GM18858 (cell line): ENCODE measurements around the gene RBFOX2.
"Not testable (repeated sequence)": the region's sequence is repeated elsewhere in the genome, so short reads cannot be mapped to it uniquely, and the experiment has no call there.

Experiments used
- ATAC-seq: cut with Tn5 transposase; IDR thresholded peaks from one replicate; pipeline ENCODE4 v1.9.1; 2021; ENCODE audit not compliant: unreplicated experiment

Gene RBFOX2

GRCh38 chr22:36010090-36010489 lies 18.5 kb downstream of the RBFOX2 start:
- no peak for ATAC-seq

- no peak for ATAC-seq
Measured at GRCh38 chr22:36009085-36009484, 19.5 kb downstream of the RBFOX2 start.

GRCh38 chr22:36008565-36008964 lies 20.1 kb downstream of the RBFOX2 start:
- ATAC-seq, result no peak

DNA sequence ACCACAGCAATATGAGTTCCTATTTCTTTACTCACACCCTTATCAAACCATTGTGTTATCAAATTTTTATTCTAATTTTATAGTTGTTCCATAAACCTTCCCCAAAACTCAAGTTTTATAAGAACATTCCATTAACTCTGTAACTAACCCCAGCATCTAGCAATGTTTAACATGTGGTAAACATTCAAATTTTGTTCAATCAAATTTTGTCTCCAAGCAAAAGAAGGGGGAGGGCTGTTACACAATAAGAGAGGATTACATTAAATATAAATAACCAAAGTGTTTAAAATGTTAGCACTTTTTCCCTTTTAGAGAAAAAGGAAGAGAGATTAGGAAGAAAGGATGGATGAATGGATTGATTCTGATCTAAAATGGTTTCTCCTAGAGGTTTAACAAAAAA lies 20.5 kb downstream of the RBFOX2 start:
- ATAC-seq, result no peak

DNA sequence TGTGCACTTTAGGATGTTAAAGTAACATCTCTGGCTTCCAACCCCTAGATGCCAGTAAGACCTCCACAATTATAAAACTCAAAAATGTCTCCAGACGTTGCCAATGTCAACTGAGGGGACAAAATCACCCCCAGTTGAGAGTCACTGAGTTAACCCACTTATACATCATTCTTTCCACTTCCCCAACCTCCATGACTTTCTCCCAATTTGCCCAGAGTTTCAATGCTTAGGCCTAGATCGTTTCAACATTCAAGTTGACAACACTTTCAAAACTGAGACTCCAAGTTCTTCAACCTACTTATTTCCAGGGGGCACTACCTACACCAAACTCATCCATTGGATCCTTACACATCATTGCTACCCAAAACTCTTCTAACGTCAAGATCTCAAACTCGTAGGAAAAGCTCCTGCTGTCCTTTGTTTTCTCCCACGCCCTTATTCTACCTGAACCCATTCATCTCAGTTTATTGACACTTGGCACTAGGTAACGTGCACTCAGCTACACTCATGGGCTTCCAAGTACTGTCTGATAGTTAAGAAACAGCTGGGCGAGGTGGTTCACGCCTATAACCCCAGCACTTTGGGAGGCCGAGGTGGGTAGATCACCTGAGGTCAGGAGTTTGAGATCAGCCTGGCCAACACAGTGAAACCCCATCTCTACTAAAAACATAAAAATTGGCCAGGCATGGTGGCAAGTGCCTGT lies 24.5 kb downstream of the RBFOX2 start:
- ATAC-seq, result no peak

GRCh38 chr22:36002718-36003260 lies 25.8 kb downstream of the RBFOX2 start:
- ATAC-seq, result no peak

DNA sequence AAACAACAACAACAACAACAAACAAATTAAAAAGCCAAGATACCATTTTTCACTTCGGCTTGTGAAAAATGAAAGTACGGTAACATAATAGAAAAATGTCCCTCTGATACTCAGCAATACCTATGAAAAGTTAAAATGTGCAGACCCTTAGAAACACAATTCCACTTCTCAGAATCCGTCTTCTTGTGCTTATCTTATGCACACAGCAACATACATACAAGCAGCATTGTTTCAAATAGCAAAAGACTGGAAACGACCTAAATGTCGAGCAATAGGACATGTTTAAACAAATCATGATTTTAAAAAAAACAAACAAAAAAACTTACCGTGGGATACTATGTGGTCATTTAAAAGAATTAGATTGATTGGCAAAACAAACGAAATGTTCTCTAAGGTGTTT lies 26.5 kb downstream of the RBFOX2 start:
- ATAC-seq, result no peak

DNA sequence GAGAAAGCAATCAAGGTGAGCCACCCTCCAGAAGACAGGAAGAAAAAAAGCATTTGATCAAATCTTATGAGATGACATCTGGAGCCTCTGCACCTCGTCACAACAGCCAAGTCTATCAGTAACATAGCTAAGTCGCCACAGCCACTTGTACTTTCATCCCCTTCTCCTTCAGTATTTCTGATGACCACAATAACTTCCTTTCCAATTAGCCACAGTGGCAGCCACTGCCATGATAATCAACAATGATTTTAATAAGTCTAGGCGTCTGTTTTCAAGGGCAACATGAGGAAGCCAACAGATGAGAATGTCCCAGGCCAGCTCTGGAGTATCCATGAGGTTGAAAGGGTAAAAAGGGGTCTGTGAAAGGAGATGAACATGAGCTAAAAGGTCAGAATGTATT lies 29.9 kb downstream of the RBFOX2 start:
- no peak for ATAC-seq

DNA sequence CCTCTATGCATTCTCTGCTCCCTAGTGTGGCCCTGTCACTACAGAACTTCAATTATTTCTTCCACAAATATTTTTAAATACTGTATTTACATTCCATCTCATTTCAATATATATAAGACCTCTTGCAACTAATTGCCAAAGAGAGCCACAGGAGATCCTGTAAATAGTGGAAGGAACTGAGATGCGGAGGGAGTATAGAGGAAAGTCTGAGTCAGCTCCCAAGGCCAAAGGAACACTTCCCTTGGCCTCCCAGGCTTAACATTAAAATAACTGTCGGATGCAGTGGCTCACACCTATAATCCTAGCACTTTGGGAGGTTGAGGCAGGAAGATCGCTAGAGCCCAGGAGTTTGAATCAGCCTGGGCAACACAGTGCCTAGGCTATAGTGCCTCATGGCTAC lies 31.2 kb downstream of the RBFOX2 start:
- ATAC-seq, result no peak

GRCh38 chr22:35996596-35996995 lies 32.0 kb downstream of the RBFOX2 start:
- no peak for ATAC-seq

- no peak for ATAC-seq
Measured at GRCh38 chr22:35995772-35996171, 32.9 kb downstream of the RBFOX2 start.

DNA sequence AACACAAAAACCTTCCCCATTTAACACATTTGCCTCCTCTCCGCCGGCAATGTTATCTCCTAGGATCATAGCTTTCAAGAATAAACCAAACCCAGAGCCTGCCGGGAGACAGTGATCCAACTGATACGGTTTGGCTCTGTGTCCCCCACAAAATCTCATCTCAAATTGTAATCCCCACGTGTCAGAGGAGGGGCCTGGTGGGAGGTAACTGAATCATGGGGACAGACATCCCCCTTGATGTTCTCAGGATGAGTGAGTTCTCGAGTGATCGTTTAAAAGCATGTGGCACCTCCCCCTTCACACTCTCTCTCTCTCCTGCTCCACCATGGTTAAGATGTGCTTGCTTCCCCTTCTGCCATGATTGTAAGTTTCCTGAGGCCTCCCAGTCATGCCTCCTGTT lies 33.3 kb downstream of the RBFOX2 start:
- ATAC-seq, result no peak

- ATAC-seq, result not testable (repeated sequence)
Measured at GRCh38 chr22:35993727-35994126, 34.9 kb downstream of the RBFOX2 start.

DNA sequence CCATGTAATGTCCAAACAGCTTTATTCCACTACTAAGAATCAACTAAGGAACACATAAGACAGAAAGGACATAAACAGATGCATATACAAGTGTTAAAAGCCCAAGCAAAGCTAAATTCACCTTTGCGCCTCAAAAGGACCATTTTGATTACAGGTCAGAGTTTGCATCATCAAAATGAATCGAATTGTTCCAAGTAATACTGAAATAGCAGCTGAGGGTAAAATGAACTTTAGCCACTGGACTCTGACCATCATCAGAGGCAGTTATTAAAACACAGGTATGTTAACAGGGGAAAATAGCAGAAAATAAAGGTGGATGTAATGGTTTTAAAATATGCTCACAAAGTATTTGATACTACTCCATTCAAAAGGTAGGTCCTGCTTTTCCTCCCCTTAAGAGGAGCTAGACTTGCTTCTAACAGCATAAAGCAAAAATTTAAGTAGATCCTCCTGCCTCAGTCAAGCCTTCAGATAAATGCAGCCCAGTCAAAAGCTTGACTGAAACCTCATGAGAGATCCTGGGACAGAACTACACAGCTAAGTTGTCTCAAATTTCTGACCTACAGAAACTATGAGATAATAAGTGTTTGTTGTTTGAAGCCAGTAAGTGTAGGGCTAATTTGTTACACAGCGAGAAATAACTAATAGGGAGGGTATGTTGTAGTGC lies 35.4 kb downstream of the RBFOX2 start:
- no peak for ATAC-seq

- no peak for ATAC-seq
Measured at GRCh38 chr22:35991168-35991567, 37.5 kb downstream of the RBFOX2 start.

GRCh38 chr22:35988030-35988429 lies 40.6 kb downstream of the RBFOX2 start:
- no peak for ATAC-seq

- no peak for ATAC-seq
Measured at GRCh38 chr22:35987487-35987886, 41.1 kb downstream of the RBFOX2 start.

DNA sequence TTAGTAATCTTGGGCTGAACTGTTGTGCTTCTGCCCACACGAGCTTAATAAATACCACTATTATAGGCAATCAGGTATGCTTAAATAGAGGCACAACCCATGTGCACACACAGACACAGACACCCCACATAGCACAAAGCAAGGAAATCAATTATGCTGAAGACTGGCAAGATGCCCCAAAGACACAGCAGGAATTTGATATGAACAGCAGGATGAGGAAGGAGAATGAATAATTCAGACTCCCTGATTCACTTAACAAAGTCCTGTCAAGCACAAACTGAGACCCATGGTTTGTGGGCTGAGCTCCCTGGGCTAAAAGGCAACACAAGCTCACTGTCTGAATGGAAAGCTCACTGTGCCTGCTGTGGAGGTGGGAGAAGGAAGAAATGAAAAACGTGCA lies 42.5 kb downstream of the RBFOX2 start:
- no peak for ATAC-seq

- ATAC-seq, result no peak
Measured at GRCh38 chr22:35985371-35985770, 43.3 kb downstream of the RBFOX2 start.

DNA sequence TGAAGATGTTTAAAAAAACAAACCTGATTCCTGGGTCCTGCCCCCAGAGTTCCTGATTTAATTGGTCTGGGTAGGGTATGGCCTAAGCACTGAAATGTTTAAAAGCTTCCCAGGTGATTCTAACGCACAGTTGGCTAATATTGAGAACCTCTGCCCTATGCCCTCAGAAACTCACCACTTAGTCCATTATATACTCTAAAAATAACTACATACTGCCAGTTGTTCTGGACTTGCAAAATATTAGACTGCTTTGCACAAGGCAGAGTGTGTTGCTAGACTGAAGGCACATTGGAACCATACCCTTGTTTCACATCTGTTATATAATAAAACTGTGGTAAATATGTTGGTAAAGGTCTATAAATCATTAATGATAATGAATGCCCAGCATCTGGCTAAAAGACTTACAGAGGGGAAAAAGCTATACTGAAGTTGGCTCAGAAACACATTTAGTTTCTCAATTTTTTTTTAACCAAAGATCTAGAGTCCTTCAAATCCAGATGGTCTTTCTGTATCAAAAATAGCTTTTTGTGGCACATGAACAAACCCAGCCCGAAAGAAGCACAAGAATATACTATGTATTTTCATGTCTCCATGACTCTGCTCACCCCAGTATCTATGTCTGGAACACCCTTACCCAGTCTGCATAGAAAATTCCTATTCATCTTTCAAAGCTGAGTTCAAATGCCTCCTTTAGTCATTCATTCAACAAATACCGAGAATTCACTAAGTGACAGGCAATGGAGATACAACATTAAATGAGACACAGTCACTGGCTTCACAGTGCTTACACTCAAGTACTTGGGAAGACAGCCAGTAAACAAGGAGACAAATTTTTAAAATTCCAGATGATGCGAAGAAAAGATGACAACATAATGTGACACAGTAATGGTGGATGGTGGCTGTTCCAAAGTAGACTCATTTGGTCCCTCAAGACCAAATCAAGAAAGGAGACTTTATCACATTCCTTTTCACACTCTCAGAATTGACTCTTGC lies 44.1 kb downstream of the RBFOX2 start:
- ATAC-seq, result no peak

- no peak for ATAC-seq
Measured at GRCh38 chr22:35981900-35982299, 46.7 kb downstream of the RBFOX2 start.
